Measurements from ENCODE around the gene PROZ. TPM values are rescaled to one million over a fixed set of nuclear protein-coding genes. Genes with fewer than 3 reads are reported as not detected.

Gene PROZ
- total RNA-seq, 1 donor from 2014 or later, result not detected

DNA sequence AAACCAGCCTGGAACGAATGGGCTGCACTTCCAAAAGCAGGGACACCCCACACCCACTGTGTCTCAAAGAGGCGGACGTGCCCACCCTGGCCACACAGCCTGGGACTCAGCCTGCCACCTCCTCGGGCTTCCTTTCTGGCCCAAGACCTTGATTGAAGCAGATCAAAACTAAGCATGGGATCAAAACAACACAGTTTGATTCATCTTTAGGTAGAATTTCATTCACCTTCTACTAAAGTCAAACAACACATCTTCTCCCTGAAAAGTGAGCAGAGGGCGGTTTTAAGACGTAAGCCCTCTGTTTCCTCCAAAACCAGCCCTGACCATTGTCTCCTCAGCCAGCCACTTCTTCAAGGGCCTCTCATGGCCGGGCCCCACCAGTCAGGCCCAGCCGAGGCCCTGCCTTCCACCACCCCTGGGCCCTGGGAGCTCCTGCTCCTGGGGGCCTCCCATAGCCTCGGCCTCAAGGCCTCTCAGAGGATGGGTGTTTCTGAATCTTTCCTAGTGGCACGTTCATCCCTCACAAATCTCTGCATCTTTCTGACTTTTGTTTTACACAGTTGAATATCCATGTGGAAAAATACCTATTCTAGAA, 42.1 kb upstream of the PROZ start:
- H3K4me3 Mint-ChIP-seq (ENCODE audit: low read depth), result no peak overlapping the region
- no peaks in the 10 kb centered on the region for H3K9me3 Mint-ChIP-seq (ENCODE audit: low read depth)
- no peak overlapping the region for H3K27ac Mint-ChIP-seq
- peak; percentile 7 for DNase-seq (ENCODE audit: low spot score, unreplicated experiment)
- TF ChIP-seq, protein P1, sequence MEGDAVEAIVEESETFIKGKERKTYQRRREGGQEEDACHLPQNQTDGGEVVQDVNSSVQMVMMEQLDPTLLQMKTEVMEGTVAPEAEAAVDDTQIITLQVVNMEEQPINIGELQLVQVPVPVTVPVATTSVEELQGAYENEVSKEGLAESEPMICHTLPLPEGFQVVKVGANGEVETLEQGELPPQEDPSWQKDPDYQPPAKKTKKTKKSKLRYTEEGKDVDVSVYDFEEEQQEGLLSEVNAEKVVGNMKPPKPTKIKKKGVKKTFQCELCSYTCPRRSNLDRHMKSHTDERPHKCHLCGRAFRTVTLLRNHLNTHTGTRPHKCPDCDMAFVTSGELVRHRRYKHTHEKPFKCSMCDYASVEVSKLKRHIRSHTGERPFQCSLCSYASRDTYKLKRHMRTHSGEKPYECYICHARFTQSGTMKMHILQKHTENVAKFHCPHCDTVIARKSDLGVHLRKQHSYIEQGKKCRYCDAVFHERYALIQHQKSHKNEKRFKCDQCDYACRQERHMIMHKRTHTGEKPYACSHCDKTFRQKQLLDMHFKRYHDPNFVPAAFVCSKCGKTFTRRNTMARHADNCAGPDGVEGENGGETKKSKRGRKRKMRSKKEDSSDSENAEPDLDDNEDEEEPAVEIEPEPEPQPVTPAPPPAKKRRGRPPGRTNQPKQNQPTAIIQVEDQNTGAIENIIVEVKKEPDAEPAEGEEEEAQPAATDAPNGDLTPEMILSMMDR (IDR thresholded peaks at IDR 0.05; ENCODE audit: unreplicated experiment), result no peak
- H3K27me3 Mint-ChIP-seq, result peaks cover 11% of the 10 kb centered on the region
- H3K36me3 Mint-ChIP-seq (ENCODE audit: insufficient read depth), result no peaks in the 10 kb centered on the region
- no peaks in the 10 kb centered on the region for H3K4me1 Mint-ChIP-seq (ENCODE audit: low read depth)

DNA sequence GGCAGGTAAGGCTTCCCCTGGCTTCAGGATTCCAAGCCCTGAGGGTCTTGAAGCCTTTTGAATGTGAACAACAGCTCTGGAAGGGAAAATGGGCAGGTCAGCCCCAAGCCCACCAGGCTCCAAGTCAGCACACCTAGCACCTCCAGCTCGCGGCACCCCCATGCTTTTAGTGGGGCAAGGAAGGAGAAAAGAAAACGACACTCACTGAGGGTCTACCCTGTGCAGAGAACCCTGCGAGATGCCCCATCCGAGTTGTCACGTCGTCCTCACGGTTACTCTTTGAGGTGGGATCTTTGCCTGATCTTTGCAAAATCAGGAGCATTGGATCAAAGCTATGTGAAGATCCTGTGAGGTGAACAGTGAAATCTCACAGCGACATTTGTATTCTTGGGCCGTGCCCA, 41.6 kb upstream of the PROZ start:
- TF ChIP-seq, protein P1 (IDR thresholded peaks at IDR 0.05; ENCODE audit: unreplicated experiment), result no peak
- DNase-seq (ENCODE audit: low spot score, unreplicated experiment), result no peak
- Mint-ChIP-seq H3K27me3 (peaks cover 11% of the 10 kb centered on the region), H3K4me1 (ENCODE audit: low read depth) (peaks cover 2% of the 10 kb centered on the region), H3K4me3 (ENCODE audit: low read depth) (no peak overlapping the region), H3K36me3 (ENCODE audit: insufficient read depth) (no peaks in the 10 kb centered on the region), H3K27ac (no peak overlapping the region), H3K9me3 (ENCODE audit: low read depth) (no peaks in the 10 kb centered on the region)

DNA sequence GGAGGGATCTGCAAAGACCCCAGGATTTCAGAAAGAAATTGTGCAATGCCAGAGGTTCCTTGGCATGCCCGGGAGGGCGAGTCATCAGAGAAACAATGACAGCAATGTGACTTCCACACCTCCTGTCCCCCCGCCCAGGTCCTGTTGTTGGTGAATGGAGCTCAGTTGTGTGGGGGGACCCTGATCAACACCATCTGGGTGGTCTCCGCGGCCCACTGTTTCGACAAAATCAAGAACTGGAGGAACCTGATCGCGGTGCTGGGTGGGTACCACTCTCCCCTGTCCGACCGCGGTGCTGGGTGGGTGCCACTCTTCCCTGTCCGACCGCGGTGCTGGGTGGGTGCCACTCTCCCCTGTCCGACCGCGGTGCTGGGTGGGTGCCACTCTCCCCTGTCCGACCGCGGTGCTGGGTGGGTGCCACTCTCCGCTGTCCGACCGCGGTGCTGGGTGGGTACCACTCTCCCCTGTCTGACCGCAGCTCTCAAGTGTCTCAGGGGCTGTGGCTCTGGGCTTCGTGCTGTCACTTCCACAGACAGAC, 41.0 kb upstream of the PROZ start:
- H3K4me1 Mint-ChIP-seq (ENCODE audit: low read depth), result peaks cover 5% of the 10 kb centered on the region
- H3K36me3 Mint-ChIP-seq (ENCODE audit: insufficient read depth), result no peaks in the 10 kb centered on the region
- peak; percentile 5 for DNase-seq (ENCODE audit: low spot score, unreplicated experiment)
- H3K9me3 Mint-ChIP-seq (ENCODE audit: low read depth), result no peaks in the 10 kb centered on the region
- peaks cover 11% of the 10 kb centered on the region for H3K27me3 Mint-ChIP-seq
- TF ChIP-seq, protein P1 (IDR thresholded peaks at IDR 0.05; ENCODE audit: unreplicated experiment), result no peak
- H3K27ac Mint-ChIP-seq, result no peak overlapping the region
- no peak overlapping the region for H3K4me3 Mint-ChIP-seq (ENCODE audit: low read depth)

DNA sequence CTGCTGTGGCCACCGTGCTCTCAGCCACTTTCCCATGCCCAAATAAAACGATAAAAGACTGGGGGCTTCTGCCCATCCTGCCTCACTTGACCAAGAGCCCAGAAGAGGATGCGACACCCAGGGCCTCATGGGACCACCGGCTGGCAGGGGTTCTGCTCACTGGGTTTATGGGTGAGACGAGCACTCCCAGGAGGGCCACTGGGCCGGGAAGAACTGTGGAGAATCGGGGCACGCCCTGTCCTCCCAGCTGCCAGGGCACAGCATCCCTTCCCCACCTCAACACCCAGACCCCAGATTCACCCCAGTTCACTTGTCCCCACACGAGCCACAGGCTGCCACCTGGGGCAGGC, 40.6 kb upstream of the PROZ start:
- Mint-ChIP-seq H3K27ac (no peak overlapping the region), H3K9me3 (ENCODE audit: low read depth) (no peaks in the 10 kb centered on the region), H3K36me3 (ENCODE audit: insufficient read depth) (no peaks in the 10 kb centered on the region), H3K4me3 (ENCODE audit: low read depth) (no peak overlapping the region), H3K4me1 (ENCODE audit: low read depth) (peaks cover 10% of the 10 kb centered on the region), H3K27me3 (peaks cover 11% of the 10 kb centered on the region)
- DNase-seq (ENCODE audit: low spot score, unreplicated experiment), result peak; percentile 2
- TF ChIP-seq, protein P1 (IDR thresholded peaks at IDR 0.05; ENCODE audit: unreplicated experiment), result no peak

DNA sequence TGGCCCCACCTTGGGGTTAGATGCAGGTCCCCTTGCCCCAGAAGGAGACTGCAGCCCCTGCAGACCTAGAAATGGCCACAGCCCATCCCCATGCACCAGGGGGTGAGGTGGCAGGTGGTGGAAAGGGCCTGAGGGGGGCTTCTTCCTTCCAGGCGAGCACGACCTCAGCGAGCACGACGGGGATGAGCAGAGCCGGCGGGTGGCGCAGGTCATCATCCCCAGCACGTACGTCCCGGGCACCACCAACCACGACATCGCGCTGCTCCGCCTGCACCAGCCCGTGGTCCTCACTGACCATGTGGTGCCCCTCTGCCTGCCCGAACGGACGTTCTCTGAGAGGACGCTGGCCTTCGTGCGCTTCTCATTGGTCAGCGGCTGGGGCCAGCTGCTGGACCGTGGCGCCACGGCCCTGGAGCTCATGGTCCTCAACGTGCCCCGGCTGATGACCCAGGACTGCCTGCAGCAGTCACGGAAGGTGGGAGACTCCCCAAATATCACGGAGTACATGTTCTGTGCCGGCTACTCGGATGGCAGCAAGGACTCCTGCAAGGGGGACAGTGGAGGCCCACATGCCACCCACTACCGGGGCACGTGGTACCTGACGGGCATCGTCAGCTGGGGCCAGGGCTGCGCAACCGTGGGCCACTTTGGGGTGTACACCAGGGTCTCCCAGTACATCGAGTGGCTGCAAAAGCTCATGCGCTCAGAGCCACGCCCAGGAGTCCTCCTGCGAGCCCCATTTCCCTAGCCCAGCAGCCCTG, 40.0 kb upstream of the PROZ start:
- peaks cover 12% of the 10 kb centered on the region for H3K4me1 Mint-ChIP-seq (ENCODE audit: low read depth)
- H3K27ac Mint-ChIP-seq, result no peak overlapping the region
- H3K27me3 Mint-ChIP-seq, result peaks cover 11% of the 10 kb centered on the region
- no peak overlapping the region for H3K4me3 Mint-ChIP-seq (ENCODE audit: low read depth)
- DNase-seq (ENCODE audit: low spot score, unreplicated experiment), result peak; percentile 9
- H3K9me3 Mint-ChIP-seq (ENCODE audit: low read depth), result no peaks in the 10 kb centered on the region
- TF ChIP-seq, protein P1 (IDR thresholded peaks at IDR 0.05; ENCODE audit: unreplicated experiment), result no peak
- H3K36me3 Mint-ChIP-seq (ENCODE audit: insufficient read depth), result no peaks in the 10 kb centered on the region
